RPMI8226 (cell line): ENCODE data around the gene MRPL18.
"Not testable (repeated sequence)": the region's sequence is repeated elsewhere in the genome, so short reads cannot be mapped to it uniquely, and the experiment has no call there.

Source experiments
- DNase-seq: peaks from one replicate; pipeline ENCODE4 v3.0.0-alpha.2; 2015

MRPL18 gene

GRCh38 chr6:159817951-159818739, 27.9 kb downstream of the MRPL18 start:
- no peak for DNase-seq

- DNase-seq: no peak
Measured at GRCh38 chr6:159819098-159819497, 28.8 kb downstream of the MRPL18 start.

GRCh38 chr6:159819932-159820640, 29.8 kb downstream of the MRPL18 start:
- peak; percentile 85 for DNase-seq

- no peak for DNase-seq
Measured at GRCh38 chr6:159821122-159821521, 30.9 kb downstream of the MRPL18 start.

GRCh38 chr6:159821726-159822125, 31.5 kb downstream of the MRPL18 start:
- DNase-seq: no peak

- DNase-seq: no peak
Measured at GRCh38 chr6:159823953-159824352, 33.7 kb downstream of the MRPL18 start.

- not testable (repeated sequence) for DNase-seq
Measured at GRCh38 chr6:159824690-159825089, 34.4 kb downstream of the MRPL18 start.

- no peak for DNase-seq
Measured at GRCh38 chr6:159826004-159826403, 35.7 kb downstream of the MRPL18 start.

GRCh38 chr6:159826968-159827647, 36.8 kb downstream of the MRPL18 start:
- DNase-seq: peak; percentile 88

GRCh38 chr6:159828074-159828473, 37.8 kb downstream of the MRPL18 start:
- no peak for DNase-seq

GRCh38 chr6:159829526-159829925, 39.3 kb downstream of the MRPL18 start:
- DNase-seq: peak; percentile 39

- DNase-seq: no peak
Measured at GRCh38 chr6:159830501-159831372, 40.5 kb downstream of the MRPL18 start.

GRCh38 chr6:159831373-159831679, 41.1 kb downstream of the MRPL18 start:
- DNase-seq: peak; percentile 92

GRCh38 chr6:159832946-159833345, 42.7 kb downstream of the MRPL18 start:
- DNase-seq: peak; percentile 55

- DNase-seq: no peak
Measured at GRCh38 chr6:159833556-159833955, 43.3 kb downstream of the MRPL18 start.

GRCh38 chr6:159833997-159834603, 43.8 kb downstream of the MRPL18 start:
- no peak for DNase-seq

GRCh38 chr6:159836718-159837490, 46.6 kb downstream of the MRPL18 start:
- DNase-seq: no peak

GRCh38 chr6:159837511-159837910, 47.2 kb downstream of the MRPL18 start:
- no peak for DNase-seq

GRCh38 chr6:159838020-159838744, 47.9 kb downstream of the MRPL18 start:
- no peak for DNase-seq

GRCh38 chr6:159842035-159842434, 51.8 kb downstream of the MRPL18 start:
- DNase-seq: peak; percentile 36
